CD14-positive monocyte (primary cell): ENCODE data around the gene GPATCH1. TPM values are rescaled to one million over a fixed set of nuclear protein-coding genes. Genes with fewer than 3 reads are reported as not detected.
A peak's percentile ranks its signal among the peaks of the same experiment; 100 is the strongest.

Experiments
- DNase-seq, 3 donors: peaks; one replicate each; pipeline ENCODE4 v3.0.0-alpha.2; 2011 to 2022
- H2AFZ ChIP-seq: 2 replicates; pipeline ENCODE4 v1.6.0; 2012; ENCODE audit warnings: mild to moderate bottlenecking, low read depth, low read length, inconsistent platforms; ENCODE audit not compliant: insufficient read depth, poor library complexity, severe bottlenecking
- H3K27ac ChIP-seq, 2 donors: 1 replicate in 1 of 2; 2 replicates in 1 of 2; pipeline ENCODE4 v1.5.1; 2012 to 2013; ENCODE audit warnings: low read length in 2 of 2, control low read depth in 1 of 2, inconsistent platforms in 1 of 2, low read depth in 1 of 2, mild to moderate bottlenecking in 1 of 2
- H3K27me3 ChIP-seq, 2 donors: one replicate each; pipeline versions ENCODE4 v1.6.0 to v1.6.1; 2011 to 2013; ENCODE audit warnings: low read length in 2 of 2; ENCODE audit not compliant: control insufficient read depth in 2 of 2, insufficient read depth in 2 of 2
- H3K36me3 ChIP-seq, 2 donors: replicated peaks in 1 of 2; 1 replicate in 1 of 2; 2 replicates in 1 of 2; pipeline versions ENCODE4 v1.5.1 to v1.6.1; 2012 to 2013; ENCODE audit warnings: low read length in 2 of 2, control low read depth in 1 of 2, inconsistent platforms in 1 of 2, mild to moderate bottlenecking in 1 of 2; ENCODE audit not compliant: insufficient read depth in 2 of 2, control insufficient read depth in 1 of 2
- H3K4me1 ChIP-seq, 2 donors: 1 replicate in 1 of 2; 2 replicates in 1 of 2; pipeline versions ENCODE4 v1.5.1 to v1.6.1; 2012 to 2013; ENCODE audit warnings: low read length in 2 of 2, control low read depth in 1 of 2, inconsistent platforms in 1 of 2, mild to moderate bottlenecking in 1 of 2, moderate library complexity in 1 of 2; ENCODE audit not compliant: insufficient read depth in 2 of 2, control insufficient read depth in 1 of 2
- H3K4me2 ChIP-seq: replicated peaks from 2 replicates; pipeline ENCODE3; 2012; ENCODE audit warnings: low read length, moderate library complexity, mild to moderate bottlenecking; ENCODE audit not compliant: poor library complexity, severe bottlenecking; ENCODE audit errors: extremely low read depth
- H3K4me3 ChIP-seq, 3 experiments: fragments of 200-600 bp in 1 of 3; sonication (generic) in 1 of 3; replicated peaks in 1 of 3; 1 replicate in 2 of 3; 2 replicates in 1 of 3; pipeline ENCODE4 v1.5.1; 2011 to 2013; ENCODE audit warnings: low read length in 3 of 3, mild to moderate bottlenecking in 3 of 3, control low read depth in 2 of 3, low read depth in 2 of 3, inconsistent platforms in 1 of 3, moderate library complexity in 1 of 3
- H3K79me2 ChIP-seq: 2 replicates; pipeline ENCODE4 v1.6.0; 2012; ENCODE audit warnings: mild to moderate bottlenecking, control low read depth, inconsistent platforms, low read length, moderate library complexity; ENCODE audit not compliant: insufficient read depth
- H3K9ac ChIP-seq: 2 replicates; pipeline ENCODE4 v1.6.0; 2017; ENCODE audit warnings: low read length, mild to moderate bottlenecking; ENCODE audit not compliant: insufficient read depth, poor library complexity, severe bottlenecking
- H3K9me3 ChIP-seq, 2 donors: replicated peaks in 1 of 2; 1 replicate in 1 of 2; 2 replicates in 1 of 2; pipeline versions ENCODE4 v1.5.1 to v1.6.1; 2012 to 2013; ENCODE audit warnings: low read length in 2 of 2, control low read depth in 1 of 2; ENCODE audit not compliant: control insufficient read depth in 1 of 2, insufficient read depth in 1 of 2
- H4K20me1 ChIP-seq: 2 replicates; pipeline ENCODE4 v1.6.0; 2012; ENCODE audit warnings: mild to moderate bottlenecking, low read length, control low read depth, moderate library complexity; ENCODE audit not compliant: insufficient read depth
- H3K27ac Mint-ChIP-seq, 7 donors: one replicate each; pipeline ENCODE4 v1.8.0; 2020; ENCODE audit warnings: mild to moderate bottlenecking in 7 of 7, mixed read lengths in 7 of 7, moderate library complexity in 6 of 7, inconsistent platforms in 2 of 7
- H3K27me3 Mint-ChIP-seq, 3 donors: one replicate each; pipeline ENCODE4 v1.8.0; 2021 to 2022; ENCODE audit warnings: low read depth in 3 of 3, mild to moderate bottlenecking in 3 of 3, mixed read lengths in 3 of 3, moderate library complexity in 3 of 3, inconsistent platforms in 1 of 3
- H3K36me3 Mint-ChIP-seq, 2 donors: one replicate each; pipeline ENCODE4 v1.8.0; 2020; ENCODE audit warnings: mixed read lengths in 2 of 2, inconsistent platforms in 1 of 2, mild to moderate bottlenecking in 1 of 2
- H3K4me1 Mint-ChIP-seq: one replicate; pipeline ENCODE4 v1.8.0; 2020; ENCODE audit warnings: mild to moderate bottlenecking, mixed read lengths
- H3K4me3 Mint-ChIP-seq, 2 donors: one replicate each; pipeline ENCODE4 v1.8.0; 2020; ENCODE audit warnings: mild to moderate bottlenecking in 2 of 2, mixed read lengths in 2 of 2, moderate library complexity in 1 of 2
- H3K9me3 Mint-ChIP-seq, 7 donors: one replicate each; pipeline ENCODE4 v1.8.0; 2020 to 2022; ENCODE audit warnings: mixed read lengths in 7 of 7, mild to moderate bottlenecking in 6 of 7, moderate library complexity in 6 of 7, inconsistent platforms in 2 of 7
- CTCF ChIP-seq: fragments of 200-600 bp; IDR thresholded peaks from one replicate; pipeline ENCODE4 v1.8.0; 2022; ENCODE audit warnings: antibody characterized with exemption, mild to moderate bottlenecking
- WGBS: methylation state at CpG from one replicate; pipeline ENCODE4 v1.1.5; 2013; ENCODE audit warnings: missing lambda C conversion rate; ENCODE audit not compliant: insufficient coverage; 5-methylcytosine and 5-hydroxymethylcytosine counted together
- intact Hi-C, 2 donors: fragments of 100-400 bp; cut with micrococcal nuclease; formaldehyde crosslinking; loops; one replicate each; pipeline versions ENCODE4 v1.15.0 to v1.15.1; 2023
- polyA plus RNA-seq, 3 donors: library from polyadenylated mRNA; depleted of rRNA in 1 of 3; unstranded in 2 of 3; stranded (reverse) in 1 of 3; fragments of 300-500 nt in 2 of 3; fragments of >200 nt in 1 of 3; fragmentation: Illumina TruSeq in 2 of 3; gene quantifications; 1 replicate in 2 of 3; 2 replicates in 1 of 3; pipeline ENCODE4 v1.2.3, GENCODE V29; 2012 to 2021

Gene GPATCH1
- polyA plus RNA-seq, 3 donors: 1.4 to 6.8 (median 4.0) TPM

DNA sequence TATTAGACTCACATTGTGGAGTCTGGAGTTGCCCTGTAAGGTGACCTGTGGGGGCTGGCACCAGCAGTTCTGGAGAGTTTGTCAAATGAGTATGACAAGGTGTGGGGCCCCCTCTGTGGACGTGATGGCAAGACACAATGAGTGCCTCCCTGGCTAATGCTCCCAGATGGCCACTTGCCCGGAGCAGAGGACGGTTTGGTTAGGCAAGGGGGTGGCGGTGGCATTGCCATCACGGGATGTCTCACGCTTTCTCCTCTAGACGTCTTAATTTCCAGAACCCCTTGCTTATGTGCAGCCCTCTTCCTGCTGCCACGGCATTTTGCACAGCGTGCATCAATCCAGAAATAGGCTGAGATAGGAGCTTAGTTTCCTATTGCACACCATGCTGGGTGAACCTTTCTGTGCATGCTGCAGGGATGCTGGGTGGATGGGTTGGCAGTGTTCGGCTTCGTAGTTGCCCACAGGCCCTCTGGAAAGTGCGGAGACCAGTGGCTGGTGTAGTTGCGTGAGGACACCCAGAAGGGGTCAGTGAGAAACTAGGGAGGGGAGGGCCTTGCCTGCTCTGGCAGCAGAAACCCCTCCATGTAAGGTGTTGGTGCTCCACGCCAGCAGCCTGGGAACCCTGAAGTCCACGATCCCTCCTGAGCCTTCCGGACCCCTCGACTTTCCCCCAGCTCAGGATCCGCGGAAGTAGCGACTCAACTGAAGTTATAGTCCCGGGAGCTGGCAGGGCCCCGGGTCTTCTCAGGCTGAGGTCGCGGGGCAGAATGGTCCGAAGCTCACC lies 95.1 kb downstream of the GPATCH1 start:
- peak overlapping the region; percentile 91 to 98 (median 95) for H3K27ac Mint-ChIP-seq
- H3K79me2 ChIP-seq: peaks cover 21% of the 10 kb centered on the region
- peak overlapping the region; percentile 93 for H3K9ac ChIP-seq
- H3K4me1 Mint-ChIP-seq: peaks cover 36% of the 10 kb centered on the region
- no peaks in the 10 kb centered on the region for H3K36me3 Mint-ChIP-seq
- H3K4me3 ChIP-seq: peak overlapping the region; percentile 69 to 87 (median 71)
- peaks cover 31 to 56% of the 10 kb centered on the region in 2 donors for H3K4me1 ChIP-seq
- intact Hi-C loops: loop anchor here (2.0 to 10.0 kb wide), 7 partner anchors 71 to 996 kb away; partner anchors contain the start of genes CEBPA (in 1 of the 2), CEBPG (in 1 of the 2), CEP89 (in 1 of the 2) and FAAP24 (in 1 of the 2)
- peak overlapping the region; percentile 91 for H2AFZ ChIP-seq
- H3K27me3 ChIP-seq: no peaks in the 10 kb centered on the region
- WGBS: 8% methylated on average over 20 of the region's 25 CpGs
- no peak for TF ChIP-seq CTCF
- peak overlapping the region; percentile 92 to 97 for H3K4me3 Mint-ChIP-seq
- peak overlapping the region; percentile 81 for H3K4me2 ChIP-seq
- no peaks in the 10 kb centered on the region for H3K36me3 ChIP-seq
- H4K20me1 ChIP-seq: no peaks in the 10 kb centered on the region
- no peaks in the 10 kb centered on the region for H3K9me3 Mint-ChIP-seq
- no peaks in the 10 kb centered on the region for H3K9me3 ChIP-seq
- peak overlapping the region; percentile 77 to 92 for H3K27ac ChIP-seq
- no peak for DNase-seq
- no peaks in the 10 kb centered on the region for H3K27me3 Mint-ChIP-seq

DNA sequence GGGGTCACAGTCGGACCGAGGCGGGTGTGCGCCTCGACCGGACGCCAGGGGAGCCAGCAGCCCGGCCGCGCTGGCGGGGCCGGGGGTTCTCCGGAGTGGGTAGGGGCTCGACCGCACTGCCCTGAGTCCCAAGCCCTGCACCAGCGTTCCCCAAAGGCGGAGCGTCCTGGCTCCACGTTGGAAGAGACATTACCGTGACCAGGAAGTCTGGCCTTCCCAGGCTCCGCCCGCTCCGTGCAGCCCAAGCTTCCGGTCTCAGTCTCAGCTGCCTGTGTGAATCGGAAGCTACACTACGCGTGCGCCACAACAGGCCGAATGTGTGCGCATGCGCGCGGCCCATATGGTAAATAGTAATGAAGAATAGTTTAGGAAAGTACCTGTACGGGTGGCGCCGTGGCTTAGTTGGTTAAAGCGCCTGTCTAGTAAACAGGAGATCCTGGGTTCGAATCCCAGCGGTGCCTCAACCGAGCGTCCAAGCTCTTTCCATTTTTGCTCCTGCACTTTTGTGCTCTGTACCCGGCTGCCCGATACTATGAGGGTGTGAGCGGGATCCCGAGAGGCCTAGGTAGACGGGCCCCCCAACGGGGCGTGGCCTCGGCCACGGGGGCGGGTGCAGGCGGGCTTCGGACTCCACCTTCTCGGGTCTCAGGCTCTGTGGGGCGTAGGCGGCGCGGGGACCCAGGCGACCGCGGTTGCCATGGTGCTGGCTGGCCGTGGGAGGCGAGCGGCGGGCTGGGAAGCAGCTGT lies 95.9 kb downstream of the GPATCH1 start:
- Histone ChIP-seq H3K9ac (peak overlapping the region; percentile 93), H3K9me3 (no peaks in the 10 kb centered on the region), H3K27ac (peak overlapping the region; percentile 77 to 92), H2AFZ (peak overlapping the region; percentile 91), H3K4me2 (peak overlapping the region; percentile 81), H4K20me1 (no peaks in the 10 kb centered on the region), H3K27me3 (no peaks in the 10 kb centered on the region), H3K4me1 (peaks cover 31 to 55% of the 10 kb centered on the region in 2 donors), H3K79me2 (peaks cover 21% of the 10 kb centered on the region), H3K36me3 (no peaks in the 10 kb centered on the region), H3K4me3 (peak overlapping the region; percentile 69 to 87 (median 71))
- H3K36me3 Mint-ChIP-seq: no peaks in the 10 kb centered on the region
- H3K27me3 Mint-ChIP-seq: no peaks in the 10 kb centered on the region
- H3K9me3 Mint-ChIP-seq: no peaks in the 10 kb centered on the region
- DNase-seq: peak; percentile 95 to 96 (median 96)
- H3K4me1 Mint-ChIP-seq: peaks cover 36% of the 10 kb centered on the region
- 0% methylated on average over 65 of the region's 65 CpGs for WGBS
- H3K27ac Mint-ChIP-seq: peak overlapping the region; percentile 91 to 98 (median 95)
- intact Hi-C loops: loop anchor here (2.0 to 10.0 kb wide), 7 partner anchors 70 to 995 kb away; partner anchors contain the start of genes CEBPA (in 1 of the 2), CEBPG (in 1 of the 2), CEP89 (in 1 of the 2) and FAAP24 (in 1 of the 2)
- TF ChIP-seq CTCF: no peak
- H3K4me3 Mint-ChIP-seq: peak overlapping the region; percentile 92 to 97
